ENCODE data around the gene CYBB.

Gene CYBB

DNA sequence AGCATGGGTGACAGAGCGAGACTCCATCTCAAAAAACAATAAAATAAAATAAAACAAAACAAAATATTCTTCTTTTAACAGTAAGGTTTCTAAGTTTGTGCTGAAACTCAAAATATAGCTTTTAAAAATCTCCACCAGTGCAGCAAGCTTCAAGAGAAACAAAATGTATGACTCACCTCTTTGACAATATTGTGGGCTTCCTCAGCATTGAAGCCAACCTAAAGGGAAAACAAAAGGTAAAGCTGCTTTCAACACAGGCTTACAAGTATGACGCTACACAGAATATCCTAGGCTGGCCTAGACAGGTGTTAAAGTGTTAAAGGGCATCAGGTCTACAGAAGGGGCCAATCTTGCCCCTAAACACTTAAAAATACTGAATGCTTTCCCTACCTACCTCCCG is 66.3 kb downstream of the CYBB start:
- DNase-seq = no peak

- no peak for DNase-seq
Observed at GRCh38 chrX:37846558-37846933, 66.7 kb downstream of the CYBB start.

DNA sequence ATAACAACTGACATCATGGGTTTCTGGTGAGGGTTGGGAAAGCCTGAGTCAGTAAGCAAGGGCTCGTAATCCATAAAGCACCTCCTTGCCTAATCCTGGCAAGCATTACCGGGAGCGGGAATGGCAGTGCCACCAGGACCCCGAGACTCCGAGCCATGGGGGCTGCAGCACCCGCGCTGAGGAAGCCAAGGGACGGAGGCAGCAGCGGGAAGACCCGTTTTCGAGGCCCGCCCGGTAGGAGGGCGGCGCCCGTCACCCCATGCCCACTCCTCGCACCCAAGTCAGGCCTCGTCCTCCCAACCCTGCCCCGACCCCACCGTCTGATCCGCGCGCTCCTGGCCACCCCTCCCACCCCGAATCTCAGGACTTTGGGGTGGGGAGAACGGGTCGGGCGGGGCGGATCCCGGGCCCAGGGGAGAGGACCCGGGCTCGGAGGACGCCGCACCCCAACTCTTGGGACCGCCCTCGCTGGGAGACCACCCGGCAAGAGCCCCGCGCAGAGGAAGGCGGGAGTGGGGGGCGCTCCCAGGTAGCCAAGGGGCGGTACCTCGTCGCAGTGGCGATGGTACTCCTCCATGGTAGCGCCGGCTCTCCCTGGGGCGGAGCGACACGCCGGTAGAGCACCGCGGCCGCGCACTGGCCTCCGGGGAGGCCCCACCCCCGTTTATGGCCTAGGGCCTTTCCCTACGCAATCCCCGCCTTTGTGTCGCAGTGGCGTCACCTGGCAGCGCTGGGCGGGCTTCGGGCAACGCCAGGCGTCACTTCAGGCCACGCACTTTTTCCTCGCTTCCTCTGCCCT is 67.3 kb downstream of the CYBB start, which contains the start of gene DYNLT3:
TSS of gene DYNLT3 (minus strand) at position 638 of the 799 bp plus-strand sequence. CDS start at position 577, 61 bp downstream.
- DNase-seq = peak; percentile 79

DNA sequence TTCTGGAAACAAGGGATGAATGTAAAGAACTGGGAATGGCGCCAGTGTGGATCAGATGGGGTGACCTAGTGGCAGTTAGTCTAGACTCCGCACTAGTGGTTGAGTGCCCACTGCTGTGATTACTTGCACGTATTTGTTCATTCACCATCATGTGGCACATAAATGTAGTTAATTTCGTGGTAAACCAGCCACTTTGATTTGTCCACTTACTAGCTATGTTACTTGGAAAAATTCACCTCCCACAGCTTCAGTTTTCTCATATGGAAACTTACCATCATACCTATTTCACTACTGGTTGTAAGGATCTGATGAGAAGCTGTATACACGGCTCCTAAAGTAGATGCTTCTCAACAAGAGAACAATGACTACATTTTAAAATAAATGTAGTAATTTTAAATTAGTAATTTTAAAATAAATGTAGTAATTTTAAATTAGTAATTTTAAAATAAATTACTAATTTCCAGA is 67.9 kb downstream of the CYBB start:
- DNase-seq = no peak

GRCh38 chrX:37854148-37854547 is 74.3 kb downstream of the CYBB start:
- no peak for DNase-seq

- DNase-seq = no peak
Observed at GRCh38 chrX:37854748-37855147, 74.9 kb downstream of the CYBB start.

DNA sequence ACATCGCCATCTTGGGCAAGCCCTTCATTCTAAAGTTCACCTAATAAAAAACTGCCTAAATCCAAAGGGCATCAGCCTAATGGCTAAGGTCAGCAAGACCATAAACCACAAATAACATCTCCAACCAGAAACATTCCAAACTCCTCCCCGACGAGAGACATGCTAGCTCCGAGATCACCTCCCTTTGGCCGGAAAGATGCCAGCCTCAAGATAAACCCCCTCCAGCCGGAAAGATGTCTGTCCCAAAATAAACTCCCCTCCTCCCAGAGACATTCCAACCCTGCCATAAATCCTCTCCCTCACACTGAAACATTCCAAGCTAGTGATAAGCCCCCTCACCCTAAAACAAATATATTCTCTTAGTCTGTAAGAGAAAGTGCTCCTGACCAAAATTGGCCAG is 80.9 kb downstream of the CYBB start:
- no peak for DNase-seq

DNA sequence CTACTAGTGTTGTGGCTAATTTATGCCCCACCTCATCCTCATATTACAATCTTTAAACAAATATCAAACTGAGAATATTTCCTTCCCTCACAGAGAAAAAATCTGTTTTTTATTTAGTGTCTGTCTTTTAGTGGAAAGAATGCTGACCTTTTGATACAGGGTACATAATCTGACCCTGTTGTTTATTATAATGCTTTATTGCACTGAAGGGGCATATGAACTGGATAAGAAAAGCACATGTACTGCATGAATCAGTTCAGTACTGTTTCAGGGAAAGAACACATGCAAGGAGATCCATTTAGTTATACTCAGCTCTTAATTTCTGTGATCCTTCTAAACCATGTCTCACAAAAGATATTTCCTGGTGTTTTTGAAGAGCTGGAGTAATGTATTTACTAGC is 83.0 kb downstream of the CYBB start:
- DNase-seq = no peak

All from NCI-H1694 (cell line).